Measurements from ENCODE around the gene PANK4.
A peak's percentile ranks its signal among the peaks of the same experiment; 100 is the strongest.
"Not testable (repeated sequence)": the region's sequence is repeated elsewhere in the genome, so short reads cannot be mapped to it uniquely, and the experiment has no call there.

PANK4 gene

DNA sequence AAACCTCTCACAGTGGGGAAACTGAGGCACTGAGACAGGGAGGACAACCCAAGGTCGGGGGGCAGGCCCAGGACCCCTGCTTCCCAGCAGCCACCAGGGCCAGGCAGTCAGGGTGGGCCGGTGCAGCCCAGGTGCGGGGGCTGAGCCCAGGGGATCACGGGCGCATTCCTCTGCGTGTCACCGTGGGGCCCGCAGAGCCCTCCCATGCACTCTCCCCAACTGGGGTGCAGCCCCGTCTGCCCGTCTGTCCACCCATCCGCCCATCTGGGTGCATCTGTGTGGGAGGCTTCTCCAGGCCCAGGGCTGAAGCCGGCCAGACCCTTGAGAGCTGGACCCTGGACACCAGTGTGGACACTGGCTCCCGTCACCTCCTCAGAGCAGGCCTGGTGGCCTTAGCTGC is 53.2 kb downstream of the PANK4 start:
- no peak for DNase-seq

DNA sequence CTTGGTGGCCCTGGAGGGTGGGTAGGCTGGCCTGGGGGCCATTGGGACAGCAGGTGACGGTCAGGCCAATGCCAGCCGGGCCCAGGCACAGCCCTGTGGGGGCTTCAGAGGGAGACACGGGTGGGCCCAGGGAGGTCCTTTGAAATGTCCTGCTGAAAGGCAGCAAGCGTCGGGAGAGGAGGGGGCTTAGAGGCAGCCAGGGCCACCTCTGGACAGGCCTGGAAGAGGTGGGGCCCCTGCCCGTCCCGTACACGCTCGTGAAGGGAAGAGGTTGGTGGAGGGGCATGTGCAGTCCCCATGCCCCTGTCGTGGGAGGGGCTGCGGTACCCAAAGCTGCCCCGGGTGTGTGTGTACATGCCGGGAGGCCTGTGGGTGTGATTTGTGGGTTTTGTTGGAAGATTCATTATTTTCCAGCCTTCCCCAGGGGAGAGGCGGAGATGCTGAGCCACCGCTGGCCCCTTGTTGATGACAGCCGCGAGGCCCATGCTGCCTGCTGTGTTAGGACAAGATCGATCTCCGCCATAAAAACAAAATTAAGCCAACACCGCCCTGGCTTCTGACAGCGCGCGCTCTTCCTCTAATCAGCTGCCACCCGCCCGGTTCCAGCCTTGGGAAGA is 53.7 kb downstream of the PANK4 start:
- DNase-seq = no peak

DNA sequence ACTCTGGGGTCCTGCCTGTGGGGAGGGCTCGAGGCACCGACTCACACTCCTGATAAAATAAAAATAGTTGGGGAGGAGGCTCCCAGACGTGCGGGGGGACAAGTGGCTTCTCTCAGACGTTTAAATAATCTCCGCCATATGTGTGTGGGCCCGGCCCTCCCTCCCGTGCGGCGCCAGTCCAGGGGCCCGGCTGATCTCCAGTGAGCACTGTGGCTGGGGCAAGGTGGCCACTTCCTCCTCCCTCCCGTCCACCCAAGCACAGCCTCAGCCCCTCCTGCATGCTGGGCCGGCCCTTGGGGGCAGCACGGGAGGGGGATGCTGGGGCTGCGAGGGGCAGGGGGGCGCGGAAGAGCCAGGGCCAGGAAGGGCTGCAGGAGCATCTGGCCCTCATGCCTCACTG is 54.3 kb downstream of the PANK4 start:
- no peak for DNase-seq

DNA sequence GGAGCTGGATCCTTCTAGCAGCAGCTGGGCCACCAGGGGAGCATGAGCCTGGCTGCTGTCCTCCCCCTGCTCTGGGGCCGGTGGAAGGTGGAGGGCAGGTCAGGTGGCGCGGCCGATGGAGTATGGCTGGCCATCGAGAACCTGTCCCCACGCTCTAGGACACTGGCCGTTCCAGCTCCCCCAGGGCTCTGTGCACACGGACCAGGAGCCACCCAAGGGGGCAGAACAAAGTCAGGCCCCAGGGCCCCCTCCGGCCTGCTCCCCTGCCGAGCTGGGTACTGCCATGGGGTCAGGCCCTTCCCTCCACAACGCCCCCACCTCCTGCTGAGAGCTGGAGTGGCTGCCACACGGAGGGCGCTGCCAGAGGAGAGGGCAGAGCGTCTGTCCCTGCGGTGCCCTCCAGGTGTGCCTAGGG is 54.8 kb downstream of the PANK4 start:
- DNase-seq = no peak

DNA sequence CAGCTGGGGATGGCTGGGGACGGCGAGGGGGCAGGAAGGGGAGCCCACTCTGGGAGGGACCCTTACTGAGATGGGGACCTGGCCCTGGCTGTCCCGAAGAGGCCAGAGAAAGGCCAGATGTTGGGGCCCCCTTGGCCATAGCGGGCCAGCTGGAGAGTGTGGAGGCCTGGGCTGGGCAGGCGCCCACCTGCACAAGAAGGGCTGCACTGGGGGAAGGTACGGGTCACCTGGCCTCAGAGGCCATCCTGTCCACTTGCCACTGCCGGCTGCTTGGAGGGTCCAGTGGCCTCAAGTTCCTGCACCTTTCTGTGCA is 55.3 kb downstream of the PANK4 start:
- no peak for DNase-seq

DNA sequence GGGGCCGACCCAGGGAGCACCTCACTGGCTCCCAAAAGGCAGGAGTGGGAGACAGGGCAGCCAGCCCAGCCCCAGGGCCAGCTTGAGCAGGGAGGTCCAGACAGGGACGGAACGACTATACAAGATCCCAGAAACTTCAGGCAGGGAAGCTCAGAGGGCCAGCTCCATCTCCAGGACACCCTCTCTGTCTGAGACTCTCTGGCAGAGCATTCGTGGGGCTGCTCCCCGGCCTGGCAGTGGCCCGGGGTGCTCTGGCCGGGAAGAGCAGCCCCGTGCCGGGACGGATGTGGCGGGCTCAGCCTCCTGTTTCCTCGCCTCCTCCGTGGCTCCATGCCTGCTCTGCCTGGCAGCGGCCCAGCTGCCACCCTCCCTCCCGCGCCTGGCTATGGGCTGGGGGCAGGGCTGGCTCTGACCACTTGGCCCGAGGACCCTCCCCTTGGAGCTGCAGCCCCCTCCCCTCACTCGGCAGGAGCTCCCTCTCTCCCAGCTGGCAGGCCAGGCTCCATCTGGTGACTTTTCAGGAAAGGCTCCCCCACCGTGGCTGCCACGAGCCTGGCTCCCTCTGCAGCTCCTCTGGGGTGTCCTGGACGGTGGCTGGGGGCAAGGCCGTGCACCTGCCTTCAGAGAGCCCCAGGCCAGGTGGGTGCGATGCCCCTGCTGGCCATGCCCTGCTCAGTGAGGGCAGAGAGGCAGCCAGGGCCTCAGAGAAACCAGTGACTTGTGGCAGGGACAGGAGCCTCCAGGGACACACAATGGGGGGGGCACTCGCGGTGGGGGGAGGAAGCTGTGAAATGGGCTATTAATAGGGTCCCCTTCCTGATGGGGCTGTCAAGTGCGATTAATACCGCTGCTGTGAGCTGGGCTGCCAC is 55.9 kb downstream of the PANK4 start:
- DNase-seq = no peak

DNA sequence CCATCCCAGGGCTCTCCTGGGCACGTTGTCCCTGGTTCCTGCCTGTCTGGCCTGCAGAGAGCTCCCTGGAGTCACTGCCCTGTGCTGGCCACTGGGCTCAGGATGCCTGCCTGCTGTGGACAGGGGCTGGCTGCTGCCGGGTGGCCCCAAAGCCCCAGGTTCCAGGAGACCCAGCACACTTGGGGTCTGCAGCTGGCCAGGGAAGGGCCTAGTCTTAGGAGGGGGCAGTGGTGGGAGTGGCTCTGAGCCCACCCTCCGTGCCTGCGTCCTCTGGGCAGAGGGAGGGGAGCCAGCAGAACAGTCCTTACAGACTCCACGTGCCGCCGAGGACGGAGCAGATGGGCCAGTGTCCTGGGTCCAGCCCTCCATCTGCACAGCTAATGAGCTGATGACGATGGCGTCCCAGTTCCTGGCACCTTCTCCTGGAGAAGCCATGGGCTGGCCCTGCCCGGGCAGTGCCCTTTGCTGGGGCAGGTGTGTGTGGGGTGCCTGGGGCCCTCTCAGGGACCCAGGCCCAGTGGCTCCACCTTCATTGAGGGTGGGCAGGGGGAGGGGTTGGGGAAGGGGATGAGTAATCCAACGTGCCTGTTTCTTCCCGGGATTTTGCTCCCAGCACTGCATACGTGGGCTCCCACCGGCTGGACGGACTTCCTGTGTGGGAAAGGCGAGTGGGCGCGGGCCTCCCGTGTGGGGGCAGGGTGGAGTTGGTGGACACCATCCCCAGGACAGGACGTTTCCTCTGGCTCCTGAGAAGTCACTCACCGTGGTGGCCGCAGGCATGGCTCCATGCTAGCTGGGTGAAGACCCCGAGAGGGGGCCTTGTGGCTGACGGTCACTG is 57.1 kb downstream of the PANK4 start:
- no peak for DNase-seq

DNA sequence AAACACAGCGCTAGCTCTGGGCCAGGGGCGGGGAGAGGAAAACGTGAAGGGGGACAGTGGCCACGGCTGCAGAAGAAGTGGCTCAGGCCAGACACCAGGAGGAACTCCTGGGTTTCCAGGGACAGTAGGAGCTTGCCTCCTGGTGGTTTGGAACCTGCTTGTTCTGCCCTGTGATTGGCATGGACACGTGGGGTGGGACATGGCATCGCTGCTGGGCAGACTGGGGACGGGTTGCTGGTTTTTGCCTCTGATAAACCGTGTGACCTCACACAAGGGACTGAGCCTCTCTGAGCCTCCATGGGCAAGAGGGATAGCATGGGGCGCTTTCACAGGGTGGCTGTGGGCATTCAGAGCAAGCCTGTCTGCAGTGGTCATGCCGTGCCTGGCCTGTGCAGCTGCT is 57.9 kb downstream of the PANK4 start:
- no peak for DNase-seq

DNA sequence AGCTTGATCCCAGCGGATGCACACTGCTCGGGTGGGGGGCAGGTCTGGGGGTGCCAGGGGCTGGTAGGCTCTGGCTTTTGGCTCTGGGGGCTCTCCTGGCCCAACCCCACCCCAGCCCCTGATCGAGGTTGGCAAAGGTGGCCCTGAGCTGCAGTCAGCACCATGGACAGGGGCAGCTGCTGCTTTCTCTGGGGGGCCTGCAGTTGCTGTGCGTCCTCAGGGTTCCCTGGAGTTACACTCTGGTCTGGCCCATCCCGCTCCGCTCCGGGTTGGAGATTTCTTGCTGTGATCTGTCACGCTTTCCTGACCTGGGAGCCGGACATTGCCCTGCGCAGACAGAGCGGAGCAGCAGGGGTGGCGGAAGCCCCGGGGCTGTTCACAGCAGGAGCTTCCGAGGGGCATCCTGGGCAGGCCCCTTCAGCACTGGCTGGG is 58.3 kb downstream of the PANK4 start:
- peak in 1 of 2 experiments; percentile 0 for DNase-seq

DNA sequence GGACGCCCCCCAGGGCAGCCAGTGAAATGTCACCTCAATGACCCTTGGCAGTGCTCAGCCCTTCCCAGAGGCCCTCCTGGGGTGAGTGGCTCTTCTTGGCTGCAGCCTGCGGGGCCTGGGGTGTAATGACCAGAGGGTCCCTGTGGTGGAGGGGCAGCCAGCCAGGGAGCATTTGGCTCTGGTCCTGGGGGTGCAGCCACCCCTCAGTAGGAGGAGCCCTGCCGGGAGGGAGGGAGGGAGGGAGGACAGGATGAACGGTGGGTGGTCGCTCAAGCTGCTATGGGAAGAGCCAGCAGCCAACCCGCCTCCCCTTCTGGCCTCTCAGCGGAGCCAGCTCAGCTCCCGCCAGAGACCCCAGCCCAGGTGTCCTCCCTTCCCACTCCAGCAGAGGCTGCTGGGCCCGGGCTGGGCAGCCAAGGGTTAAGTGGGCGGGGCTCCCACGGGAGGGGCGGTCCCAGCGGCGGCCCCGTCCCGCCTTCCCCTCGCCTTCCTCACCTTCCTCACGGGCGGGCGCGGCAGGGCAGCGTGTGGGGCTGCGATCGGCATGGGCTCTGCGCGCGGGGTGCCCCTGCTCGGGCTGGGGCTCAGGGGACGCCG is 59.3 kb downstream of the PANK4 start:
- DNase-seq = no peak

DNA sequence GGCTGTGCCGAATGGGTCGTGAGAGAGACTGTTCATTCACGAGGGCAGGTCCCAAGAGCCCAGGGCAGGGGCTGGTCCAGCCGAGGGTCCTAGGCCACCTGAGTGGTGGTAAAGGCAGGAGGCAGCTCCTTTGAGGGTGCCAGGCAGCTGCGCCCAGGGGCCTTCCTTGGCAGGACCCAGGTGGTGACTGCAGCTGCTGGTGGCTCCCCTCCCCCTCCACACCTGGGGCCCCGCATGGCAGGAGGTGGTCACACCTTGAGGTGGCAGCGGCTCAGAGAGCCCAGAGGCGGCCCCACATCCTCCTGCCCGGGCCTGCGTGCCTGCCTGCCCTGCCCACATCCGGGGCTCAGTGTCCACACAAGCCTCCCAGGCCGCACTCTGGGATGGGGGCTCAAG is 60.1 kb downstream of the PANK4 start:
- no peak for DNase-seq

DNA sequence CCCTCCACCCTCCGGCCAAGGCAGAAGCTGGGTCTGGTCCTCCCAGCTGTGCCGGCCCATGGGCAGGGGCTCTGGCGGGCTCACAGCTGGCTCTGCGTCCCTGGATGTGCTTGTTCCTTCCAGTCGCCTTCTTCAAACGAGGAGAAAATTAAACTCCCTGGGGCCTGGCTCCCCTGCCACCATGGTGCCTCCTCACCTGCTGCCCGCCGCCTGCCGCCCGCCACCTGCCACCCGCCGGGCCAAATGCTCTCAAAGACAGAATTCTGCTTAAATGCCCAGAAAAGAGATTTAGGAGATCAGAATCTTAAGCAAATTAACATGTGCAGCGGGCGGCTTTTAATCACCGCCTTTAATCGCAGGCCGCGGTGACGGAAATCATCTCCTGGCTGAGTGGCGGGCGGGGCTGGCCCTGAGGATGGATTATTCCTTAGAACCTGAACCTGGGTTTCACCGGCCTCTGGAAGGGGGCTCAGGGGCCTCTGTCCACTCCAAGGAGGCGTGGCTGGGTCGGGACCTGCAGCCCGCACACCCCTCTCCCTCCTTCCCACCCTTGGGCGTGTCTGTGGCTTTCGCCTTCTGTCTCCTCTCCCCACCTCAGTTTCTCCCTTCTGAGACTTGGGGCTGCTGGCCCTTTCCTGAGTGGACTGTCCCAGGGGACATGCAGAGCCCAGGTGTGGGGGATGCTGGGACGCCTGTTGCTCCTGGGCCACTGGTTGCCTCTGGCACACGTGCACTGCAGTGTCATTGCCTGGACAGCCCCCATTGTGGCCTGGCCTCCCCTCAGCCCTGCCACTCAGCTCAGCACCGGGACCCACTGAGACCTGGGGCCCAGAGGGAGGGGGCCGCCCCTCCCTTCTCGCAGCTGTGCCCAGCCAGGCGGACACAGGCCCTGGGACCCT is 60.8 kb downstream of the PANK4 start:
- no peak for DNase-seq

DNA sequence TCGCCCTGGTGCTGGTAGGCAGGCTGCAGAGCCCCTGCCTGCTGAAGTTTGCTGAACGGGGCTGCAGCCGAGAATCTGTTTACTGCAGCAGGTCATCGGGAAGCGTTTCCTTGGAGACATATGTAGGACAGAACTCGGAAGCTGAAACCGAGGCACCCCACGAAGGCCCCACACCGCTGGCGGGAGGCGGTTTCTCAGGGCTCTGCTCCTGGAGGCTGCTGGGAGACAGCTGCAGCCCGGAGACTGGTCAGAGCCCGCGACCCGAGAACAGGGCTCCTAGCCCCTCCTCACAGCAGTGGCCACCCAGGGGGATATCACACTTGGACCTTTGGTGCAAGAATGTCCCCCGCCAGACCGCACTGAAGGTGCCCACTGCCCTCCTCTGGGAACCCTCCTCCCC is 63.0 kb downstream of the PANK4 start:
- no peak for DNase-seq

DNA sequence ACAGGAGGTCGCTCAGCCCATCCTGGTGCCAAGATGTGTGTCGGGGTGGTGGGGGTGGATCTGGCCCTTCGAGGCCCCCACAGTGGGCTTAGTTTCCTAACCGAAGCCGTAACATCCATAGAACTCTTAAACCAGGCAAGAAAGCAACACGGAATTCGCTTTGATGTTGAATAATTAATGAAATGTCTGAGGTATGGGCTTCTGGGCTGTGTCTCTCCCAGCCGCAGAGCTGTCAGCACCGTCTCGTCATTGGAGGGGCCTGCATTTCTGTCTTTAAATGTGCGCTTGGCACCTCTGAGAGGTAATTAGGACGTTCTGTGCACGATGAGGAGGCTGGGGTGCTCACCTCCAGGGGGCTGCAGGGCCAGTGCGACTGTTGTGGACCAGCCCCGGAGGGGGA is 63.6 kb downstream of the PANK4 start:
- no peak for DNase-seq

DNA sequence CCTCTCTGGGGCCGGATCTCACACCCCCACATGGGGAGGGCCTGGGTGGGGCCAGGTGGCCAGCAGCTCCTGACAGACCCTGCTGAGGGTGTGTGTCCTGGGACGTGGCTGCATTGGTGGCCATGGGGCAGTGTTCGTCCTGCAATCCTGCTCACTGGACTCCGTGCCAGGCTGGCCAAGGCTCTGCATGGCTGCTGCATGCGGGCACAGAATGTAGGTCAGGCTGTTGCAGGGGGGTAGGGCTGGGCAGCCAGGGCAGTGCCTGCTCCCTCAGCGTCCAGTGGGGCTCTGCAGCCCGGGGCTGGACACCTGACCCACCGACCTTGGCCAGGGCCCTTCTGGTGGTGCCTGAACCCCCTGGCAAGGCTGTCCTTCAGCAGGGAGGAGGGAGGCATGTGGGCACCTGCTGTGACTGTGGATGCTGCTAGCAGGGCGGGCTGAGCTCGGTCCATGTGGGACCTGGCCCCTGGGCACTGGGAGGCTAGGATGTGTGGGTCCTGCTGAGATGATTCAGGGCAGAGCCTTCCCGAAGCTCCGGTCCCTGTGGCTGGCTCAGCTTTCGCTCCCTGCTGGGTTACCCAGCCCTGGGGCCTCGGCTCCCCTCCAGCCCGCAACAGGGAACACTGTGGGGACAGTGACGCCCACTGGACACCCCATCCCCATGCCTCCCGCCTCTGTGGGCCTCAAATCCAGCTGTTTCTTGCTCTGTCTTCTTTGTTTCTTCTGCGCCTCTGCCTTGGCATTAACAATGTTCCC is 65.2 kb downstream of the PANK4 start:
- DNase-seq = no peak

DNA sequence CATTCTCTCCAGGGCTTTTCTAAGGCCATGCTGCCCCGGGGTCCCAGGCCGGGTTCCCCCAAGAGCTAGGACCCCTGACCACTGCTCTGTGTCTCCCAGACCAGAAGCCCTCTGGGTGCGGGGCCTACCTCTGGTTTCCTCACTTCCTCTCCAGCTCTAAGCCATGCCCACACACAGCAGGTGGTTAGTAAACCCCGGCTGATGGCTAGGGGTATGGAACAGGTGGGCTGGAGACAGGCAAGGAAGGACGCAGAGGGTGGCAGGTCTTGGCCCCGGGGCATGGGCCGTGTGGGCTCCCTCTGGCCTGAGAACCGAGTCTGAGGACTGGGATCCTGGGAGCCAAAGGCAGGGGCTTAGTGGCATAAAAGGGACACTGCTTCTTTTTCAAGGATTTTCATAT is 66.2 kb downstream of the PANK4 start:
- no peak for DNase-seq

DNA sequence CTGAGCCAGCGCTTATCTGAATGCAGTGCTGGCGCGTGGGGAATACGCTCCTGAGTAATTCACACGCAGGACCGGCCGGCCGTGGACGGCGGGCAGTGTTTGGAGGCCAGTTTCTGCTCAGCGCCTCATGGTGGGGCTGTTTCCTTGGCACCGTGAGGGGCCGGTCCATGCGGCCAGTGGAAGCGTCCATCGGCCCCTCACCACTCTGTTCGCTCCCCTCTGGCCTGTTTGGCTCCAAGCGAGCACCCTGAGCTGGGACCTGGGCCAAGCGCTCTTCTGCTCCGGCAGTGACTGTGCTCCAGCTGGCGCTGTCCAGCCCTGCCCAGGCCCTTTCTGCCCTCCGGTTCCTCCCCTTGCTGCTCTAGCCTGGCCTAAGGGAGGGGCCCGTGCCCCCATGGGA is 66.6 kb downstream of the PANK4 start:
- no peak for DNase-seq

DNA sequence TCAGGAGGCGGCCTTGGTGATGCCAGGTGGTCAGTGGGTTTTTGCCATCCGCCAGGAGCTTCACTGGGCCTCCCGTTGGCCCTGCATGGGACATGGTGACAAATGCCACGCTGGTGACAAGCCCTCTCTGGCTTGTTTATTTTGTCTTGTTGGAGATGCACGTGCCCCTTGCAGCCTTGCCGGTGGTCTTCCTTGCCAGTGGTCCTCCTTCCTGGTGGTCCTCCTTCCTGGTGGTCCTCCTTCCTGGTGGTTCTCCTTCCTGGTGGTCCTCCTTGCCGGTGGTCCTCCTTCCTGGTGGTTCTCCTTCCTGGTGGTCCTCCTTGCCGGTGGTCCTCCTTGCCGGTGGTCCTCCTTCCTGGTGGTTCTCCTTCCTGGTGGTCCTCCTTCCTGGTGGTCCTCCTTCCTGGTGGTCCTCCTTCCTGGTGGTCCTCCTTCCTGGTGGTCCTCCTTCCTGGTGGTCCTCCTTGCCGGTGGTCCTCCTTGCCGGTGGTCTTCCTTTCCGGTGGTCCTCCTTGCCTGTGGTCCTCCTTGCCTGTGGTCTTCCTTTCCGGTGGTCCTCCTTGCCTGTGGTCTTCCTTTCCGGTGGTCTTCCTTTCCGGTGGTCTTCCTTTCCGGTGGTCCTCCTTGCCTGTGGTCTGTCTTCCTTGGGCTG is 67.2 kb downstream of the PANK4 start:
- not testable (repeated sequence) for DNase-seq

DNA sequence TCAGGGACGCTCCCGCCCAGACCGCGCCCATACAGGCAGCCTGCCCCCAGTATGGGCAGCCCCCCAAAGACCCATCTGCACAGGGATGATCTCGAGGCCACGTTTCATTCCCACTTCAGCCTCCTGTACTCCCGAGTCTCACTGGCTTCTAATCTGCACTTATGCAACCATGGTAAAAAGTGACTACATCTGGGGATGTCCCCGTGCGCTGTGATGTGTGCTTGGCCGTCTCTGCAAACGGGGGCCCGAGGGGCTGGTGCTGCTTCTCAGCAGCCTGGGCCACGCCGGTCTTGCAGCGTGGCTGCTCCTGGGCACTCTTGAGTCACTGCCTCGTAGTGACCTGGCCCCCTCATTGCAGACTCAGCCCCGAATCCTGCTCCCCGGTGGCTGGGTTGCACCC is 67.7 kb downstream of the PANK4 start:
- DNase-seq = no peak
